Activated gamma-delta T cell (primary cell): ENCODE data around the gene TTLL10.

Experiments
- DNase-seq: peaks from one replicate; lab custom pipeline; 2025; lab: John Stamatoyannopoulos, UW

The TTLL10 gene

GRCh38 chr1:1157914-1158710 is 15.6 kb upstream of the TTLL10 start:
- DNase-seq = peak; percentile 29

- no peak for DNase-seq
Observed at GRCh38 chr1:1160281-1160930, 13.3 kb upstream of the TTLL10 start.

- no peak for DNase-seq
Observed at GRCh38 chr1:1161078-1161682, 12.5 kb upstream of the TTLL10 start.

- no peak for DNase-seq
Observed at GRCh38 chr1:1161683-1162079, 12.0 kb upstream of the TTLL10 start.

GRCh38 chr1:1162597-1163537 is 10.8 kb upstream of the TTLL10 start:
- no peak for DNase-seq

DNA sequence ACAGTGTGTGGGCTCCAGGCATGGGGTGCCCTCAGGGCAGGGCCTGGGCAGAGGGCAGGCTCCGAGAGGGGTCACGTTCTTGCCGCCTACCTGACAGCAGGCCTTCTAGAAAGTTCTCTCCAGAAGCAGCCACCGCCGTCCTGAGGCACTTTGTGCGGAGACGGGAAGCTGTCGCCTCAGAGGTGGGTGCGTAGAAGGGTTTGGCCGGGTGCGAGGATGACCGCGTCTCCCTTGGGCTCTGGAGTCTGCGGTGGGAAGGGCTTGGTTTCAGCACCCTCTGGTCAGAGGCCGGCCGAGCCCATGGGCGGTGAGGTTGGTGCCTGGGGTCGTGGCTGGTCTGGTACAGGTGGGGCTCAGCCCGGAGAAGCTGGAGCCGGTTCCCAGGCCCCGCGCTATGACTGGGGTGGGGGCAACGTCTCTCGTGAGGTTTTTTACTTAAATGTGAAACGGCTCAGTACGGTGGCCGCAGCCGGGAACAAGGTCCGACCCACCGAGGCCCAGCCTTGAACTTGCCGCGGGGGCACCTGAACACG is 10.1 kb upstream of the TTLL10 start:
- no peak for DNase-seq

DNA sequence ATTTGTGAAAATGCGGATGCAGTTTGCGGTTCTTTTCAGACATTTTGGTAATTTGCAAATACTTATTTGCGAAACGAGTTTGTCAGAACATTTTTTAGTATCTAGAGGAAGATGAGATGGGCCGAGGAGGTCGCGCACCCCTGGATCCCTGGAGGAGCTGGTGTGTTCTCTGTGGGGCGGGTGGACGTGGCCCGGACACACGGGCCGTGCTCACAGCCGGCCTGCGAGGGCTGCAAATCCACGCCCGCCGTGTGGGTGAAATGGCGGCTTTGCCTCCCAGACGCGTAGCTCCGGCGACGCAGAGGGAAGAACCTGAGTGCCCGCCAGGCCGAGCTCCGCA is 9.3 kb upstream of the TTLL10 start:
- no peak for DNase-seq

- DNase-seq = no peak
Observed at GRCh38 chr1:1164701-1165451, 8.8 kb upstream of the TTLL10 start.

DNA sequence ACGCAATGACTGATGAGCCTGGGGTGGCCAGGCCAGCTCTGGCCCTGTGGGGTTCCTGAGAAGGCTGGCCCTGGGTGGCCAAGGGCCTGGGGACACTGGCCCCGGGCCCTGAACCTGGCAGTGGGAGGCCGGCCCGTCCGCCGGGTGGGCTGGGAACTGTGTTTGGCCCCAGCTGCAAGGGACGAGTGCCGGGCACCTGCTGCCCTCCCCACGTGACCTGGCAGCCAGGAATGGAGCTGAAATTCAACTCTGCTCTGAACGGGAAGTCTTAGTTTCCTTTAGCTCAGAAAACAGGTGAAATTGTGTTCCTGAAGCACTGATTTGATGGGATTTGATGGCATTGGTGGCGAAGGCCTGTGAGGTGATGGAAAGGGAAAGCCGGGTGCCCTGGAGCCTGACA is 8.2 kb upstream of the TTLL10 start:
- DNase-seq = no peak

GRCh38 chr1:1165900-1166421 is 7.7 kb upstream of the TTLL10 start:
- no peak for DNase-seq

- no peak for DNase-seq
Observed at GRCh38 chr1:1166642-1167397, 6.9 kb upstream of the TTLL10 start.

GRCh38 chr1:1167398-1167821 is 6.3 kb upstream of the TTLL10 start:
- DNase-seq = no peak

DNA sequence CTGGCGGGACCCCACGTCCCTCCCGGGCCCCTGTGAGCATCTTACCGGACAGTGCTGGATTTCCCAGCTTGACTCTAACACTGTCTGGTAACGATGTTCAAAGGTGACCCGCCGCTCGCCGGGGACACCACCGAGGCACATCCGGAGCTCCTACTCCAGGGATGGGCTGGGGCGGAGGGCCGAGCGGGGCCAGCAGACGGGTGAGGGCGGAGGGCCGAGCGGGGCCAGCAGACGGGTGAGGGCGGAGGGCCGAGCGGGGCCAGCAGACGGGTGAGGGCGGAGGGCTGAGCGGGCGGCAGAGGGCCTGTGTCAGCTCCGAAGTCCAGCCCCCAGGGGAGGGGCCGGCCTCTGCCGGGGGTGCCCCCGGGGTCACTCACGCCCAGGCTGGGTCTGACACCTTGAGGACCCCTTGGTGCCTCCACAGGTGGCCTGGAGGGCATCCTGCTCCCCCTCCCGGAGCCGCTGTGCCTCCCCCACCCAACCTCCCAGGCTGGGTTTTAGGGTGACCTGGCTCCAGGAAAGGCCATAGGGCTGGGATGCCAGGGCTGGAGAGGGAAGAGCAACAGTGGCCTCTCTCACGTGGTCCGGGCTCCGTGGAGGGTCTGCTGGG is 5.7 kb upstream of the TTLL10 start:
- no peak for DNase-seq

DNA sequence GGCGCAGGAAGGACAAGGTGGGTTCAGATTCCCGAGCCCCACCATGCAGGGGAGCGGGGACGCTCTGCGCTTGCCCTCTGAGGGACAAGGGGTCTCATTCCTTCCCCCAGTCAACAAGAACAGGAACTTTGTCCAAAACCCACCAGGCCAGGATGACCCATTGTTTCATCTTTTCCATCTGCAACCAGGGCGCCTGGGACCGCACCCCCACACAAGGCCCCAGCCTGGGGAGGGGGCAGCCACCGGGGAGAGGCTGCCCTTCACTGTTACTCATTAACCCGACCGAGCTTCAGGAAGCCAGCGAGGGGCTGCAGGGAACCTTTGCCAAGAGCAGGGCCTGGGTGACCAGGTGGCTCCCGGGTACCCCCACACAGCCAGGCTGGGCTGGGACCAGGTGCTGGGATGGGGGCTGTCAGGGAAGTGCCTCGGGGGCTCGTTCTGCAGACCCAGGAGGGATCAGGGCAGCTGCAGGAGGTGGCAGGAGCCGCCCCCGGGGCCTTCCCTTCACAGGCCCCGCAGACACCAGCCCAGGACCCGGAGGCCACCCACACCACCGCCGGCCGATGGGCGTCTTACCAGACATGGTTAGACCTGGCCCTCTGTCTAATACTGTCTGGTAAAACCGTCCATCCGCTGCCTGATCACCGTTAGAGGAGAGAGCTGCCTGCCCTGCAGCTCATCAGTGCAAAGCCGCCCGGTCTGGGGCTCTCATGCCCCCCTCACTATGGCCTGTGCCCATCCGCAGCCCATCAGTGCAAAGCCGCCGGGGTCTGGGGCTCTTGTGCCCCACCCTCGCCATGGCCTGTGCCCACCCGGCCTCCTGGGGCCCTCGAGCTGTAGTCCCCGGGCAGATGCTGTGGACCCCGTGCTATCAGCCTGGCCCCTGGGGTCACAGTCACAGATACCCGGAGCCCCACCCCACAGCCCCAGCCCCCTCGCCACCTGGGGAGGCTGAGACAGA is 4.9 kb upstream of the TTLL10 start:
- DNase-seq = no peak

GRCh38 chr1:1169429-1170214 is 4.1 kb upstream of the TTLL10 start:
- no peak for DNase-seq

DNA sequence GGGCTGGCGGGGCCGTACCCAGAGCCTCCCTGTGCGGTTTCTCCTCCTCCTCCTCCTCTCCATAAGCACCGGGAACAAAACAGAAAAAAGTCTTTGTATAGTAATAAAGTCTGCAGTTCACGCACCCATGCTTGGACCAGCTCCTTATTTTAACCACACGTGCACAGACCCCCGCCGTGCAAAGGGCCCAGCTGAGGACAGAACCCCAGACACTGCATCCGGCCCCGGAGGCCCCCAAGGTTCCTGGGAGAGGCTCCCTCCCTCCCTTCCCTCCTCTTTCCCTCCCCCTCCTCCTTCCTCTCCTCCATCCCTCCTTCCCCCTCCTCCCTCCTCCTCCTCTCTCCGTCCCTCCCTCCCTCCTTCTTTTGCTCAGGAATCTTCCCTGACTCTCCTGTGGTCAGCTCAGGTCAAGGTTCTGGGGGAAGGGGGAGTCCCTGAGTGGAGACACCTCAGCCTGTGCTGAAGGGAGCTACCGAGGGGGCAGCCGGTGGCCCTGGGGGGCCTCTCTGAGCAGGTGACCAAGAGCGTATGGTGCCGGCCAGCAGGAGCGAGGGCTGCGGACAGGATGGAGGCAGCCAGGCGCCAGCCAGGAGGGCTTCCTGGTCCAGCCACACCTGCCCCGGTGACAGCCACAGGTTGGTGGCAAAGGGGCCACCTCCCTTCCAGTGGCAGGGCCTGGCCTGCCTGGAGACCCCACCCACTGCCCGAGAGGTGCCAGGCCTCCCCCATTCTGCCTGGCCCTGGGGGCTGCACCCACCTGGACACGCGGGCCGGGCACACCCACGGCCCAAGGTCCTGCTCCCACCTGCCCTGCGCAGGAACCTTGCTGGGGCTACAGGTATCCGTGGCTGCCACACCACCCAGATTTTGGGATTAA is 3.2 kb upstream of the TTLL10 start:
- DNase-seq = no peak

DNA sequence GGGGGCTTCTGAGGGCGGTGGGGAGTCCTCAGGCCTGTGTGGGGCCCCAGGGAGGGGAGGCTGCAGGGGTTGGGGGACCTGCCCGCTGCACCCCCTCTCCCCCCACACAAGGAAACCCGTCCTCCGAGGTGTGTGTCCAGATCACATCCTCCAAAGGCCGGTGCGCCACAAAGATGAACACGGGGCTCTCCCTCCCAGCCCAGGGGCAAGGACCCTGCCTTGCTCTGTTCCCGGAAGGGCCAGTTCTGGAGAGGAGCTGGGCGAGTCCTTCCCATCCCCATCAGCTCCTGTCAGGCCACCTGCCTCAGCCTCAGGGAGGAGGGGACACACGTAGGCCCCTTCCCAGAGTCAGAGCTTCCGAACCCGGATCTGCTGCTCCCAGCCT is 2.5 kb upstream of the TTLL10 start:
- no peak for DNase-seq
